Measurements from ENCODE around the gene GOLGA5.

GRCh38 chr14:92885279-92886061 is 91.4 kb downstream of the GOLGA5 start:
- TF ChIP-seq, protein P1, sequence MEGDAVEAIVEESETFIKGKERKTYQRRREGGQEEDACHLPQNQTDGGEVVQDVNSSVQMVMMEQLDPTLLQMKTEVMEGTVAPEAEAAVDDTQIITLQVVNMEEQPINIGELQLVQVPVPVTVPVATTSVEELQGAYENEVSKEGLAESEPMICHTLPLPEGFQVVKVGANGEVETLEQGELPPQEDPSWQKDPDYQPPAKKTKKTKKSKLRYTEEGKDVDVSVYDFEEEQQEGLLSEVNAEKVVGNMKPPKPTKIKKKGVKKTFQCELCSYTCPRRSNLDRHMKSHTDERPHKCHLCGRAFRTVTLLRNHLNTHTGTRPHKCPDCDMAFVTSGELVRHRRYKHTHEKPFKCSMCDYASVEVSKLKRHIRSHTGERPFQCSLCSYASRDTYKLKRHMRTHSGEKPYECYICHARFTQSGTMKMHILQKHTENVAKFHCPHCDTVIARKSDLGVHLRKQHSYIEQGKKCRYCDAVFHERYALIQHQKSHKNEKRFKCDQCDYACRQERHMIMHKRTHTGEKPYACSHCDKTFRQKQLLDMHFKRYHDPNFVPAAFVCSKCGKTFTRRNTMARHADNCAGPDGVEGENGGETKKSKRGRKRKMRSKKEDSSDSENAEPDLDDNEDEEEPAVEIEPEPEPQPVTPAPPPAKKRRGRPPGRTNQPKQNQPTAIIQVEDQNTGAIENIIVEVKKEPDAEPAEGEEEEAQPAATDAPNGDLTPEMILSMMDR (IDR thresholded peaks at IDR 0.05 in 8 of 11, conservative IDR thresholded peaks at IDR 0.05 in 3 of 11), result no peak
- TF ChIP-seq POLR2AphosphoS5 (IDR thresholded peaks at IDR 0.05), result no peak
